Gastrocnemius medialis (tissue), 4 donors: Measurements from ENCODE around the gene TLE2.

ENCODE experiments used
- CTCF ChIP-seq, 5 experiments: fragments of 450-650 bp in 3 of 5; fragments of 200-600 bp in 2 of 5; sonication (generic) in 2 of 5; IDR thresholded peaks in 4 of 5; conservative IDR thresholded peaks in 1 of 5; 1 replicate in 4 of 5; 2 replicates in 1 of 5; pipeline ENCODE4 v1.5.1; 2016 to 2019; ENCODE audit warnings: antibody characterized with exemption in 5 of 5, mild to moderate bottlenecking in 3 of 5, moderate library complexity in 3 of 5
- POLR2A ChIP-seq, 2 donors: fragments of 450-650 bp; IDR thresholded peaks; one replicate each; pipeline ENCODE4 v1.6.1; 2017; ENCODE audit warnings: antibody characterized with exemption in 2 of 2, mild to moderate bottlenecking in 2 of 2, moderate library complexity in 2 of 2

- TF ChIP-seq CTCF (IDR thresholded peaks at IDR 0.05 in 4 of 5, conservative IDR thresholded peaks at IDR 0.05 in 1 of 5) (no peak), POLR2A (IDR thresholded peaks at IDR 0.05) (no peak)
These were observed 16.1 kb upstream of the TLE2 start for GRCh38 chr19:3045191-3045590.
